Kidney epithelial cell (primary cell): ENCODE data around the gene RAE1. TPM values are rescaled to one million over a fixed set of nuclear protein-coding genes. Genes with fewer than 3 reads are reported as not detected.

ENCODE experiments used
- DNase-seq: peaks from one replicate; pipeline ENCODE4 v3.0.0-alpha.2; 2010; ENCODE audit warnings: low read depth
- H3K27me3 ChIP-seq: 2 replicates; pipeline ENCODE4 v1.6.0; 2011; ENCODE audit warnings: low read length; ENCODE audit not compliant: control insufficient read depth, insufficient read depth
- H3K36me3 ChIP-seq: 2 replicates; pipeline ENCODE4 v1.5.1; 2011; ENCODE audit warnings: low read length; ENCODE audit not compliant: control insufficient read depth, insufficient read depth
- H3K4me3 ChIP-seq: 2 replicates; pipeline ENCODE4 v1.5.1; 2011; ENCODE audit warnings: low read depth, mild to moderate bottlenecking, control low read depth, low read length
- total RNA-seq: library from RNA; depleted of rRNA; stranded (reverse); fragments of >200 nt; gene quantifications from 2 replicates; pipeline ENCODE4 v1.2.3, GENCODE V29; 2015
- TF ChIP-seq, protein P1 (sequence below): IDR thresholded peaks from 2 replicates; pipeline ENCODE4 v1.5.1; 2011; ENCODE audit warnings: mild to moderate bottlenecking, moderate library complexity, low read length, control low read depth, inconsistent platforms; ENCODE audit not compliant: insufficient read depth, poor library complexity, severe bottlenecking

Gene RAE1
- total RNA-seq, 1 donor from 2014 or later: 42.9 TPM

DNA sequence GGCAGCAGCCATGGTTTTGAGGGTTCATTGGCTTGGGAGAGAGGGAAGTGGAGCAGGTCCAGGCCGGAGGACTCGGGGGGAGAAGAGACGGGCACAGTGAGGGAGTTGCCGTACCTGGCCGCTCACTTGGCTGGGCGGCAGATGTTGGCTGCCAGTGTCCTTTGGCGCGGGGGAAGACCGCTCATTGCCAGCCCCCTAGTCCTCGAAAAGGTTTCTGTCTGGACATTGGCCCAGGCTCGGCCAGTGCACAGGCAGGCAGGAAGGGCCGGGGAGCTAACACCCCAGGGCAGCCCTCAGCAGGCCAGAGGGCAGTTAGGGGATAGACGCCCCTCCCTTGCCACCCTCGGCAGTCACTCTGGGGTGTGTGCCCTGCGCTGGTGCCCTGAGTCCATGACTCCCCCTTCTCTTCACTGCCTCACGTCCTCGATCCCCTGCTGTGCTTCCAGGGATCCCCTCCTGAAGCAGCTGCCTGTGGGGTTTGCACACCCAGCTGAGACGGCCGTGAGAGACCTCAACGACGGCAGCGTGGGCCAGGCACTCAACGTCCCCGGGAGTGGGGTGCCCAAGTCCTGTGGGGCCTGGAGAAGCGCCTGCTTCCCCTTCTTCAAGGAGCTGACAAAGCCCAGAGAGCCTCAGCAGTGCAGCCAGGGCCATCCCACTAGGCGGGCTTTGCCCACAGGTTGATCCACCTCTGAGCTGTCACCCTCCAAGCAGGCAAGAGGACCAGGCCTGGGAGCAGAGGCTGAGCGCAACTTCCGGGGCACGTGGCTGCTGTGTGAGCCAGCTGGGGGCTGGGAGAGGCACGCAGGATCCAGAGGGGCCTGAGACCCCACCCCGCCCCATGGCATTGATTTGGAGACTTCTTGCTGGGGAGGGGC lies 60.6 kb downstream of the RAE1 start:
- H3K36me3 ChIP-seq: peaks cover 1% of the 10 kb centered on the region
- H3K4me3 ChIP-seq: no peak overlapping the region
- no peak for DNase-seq
- TF ChIP-seq, protein P1, sequence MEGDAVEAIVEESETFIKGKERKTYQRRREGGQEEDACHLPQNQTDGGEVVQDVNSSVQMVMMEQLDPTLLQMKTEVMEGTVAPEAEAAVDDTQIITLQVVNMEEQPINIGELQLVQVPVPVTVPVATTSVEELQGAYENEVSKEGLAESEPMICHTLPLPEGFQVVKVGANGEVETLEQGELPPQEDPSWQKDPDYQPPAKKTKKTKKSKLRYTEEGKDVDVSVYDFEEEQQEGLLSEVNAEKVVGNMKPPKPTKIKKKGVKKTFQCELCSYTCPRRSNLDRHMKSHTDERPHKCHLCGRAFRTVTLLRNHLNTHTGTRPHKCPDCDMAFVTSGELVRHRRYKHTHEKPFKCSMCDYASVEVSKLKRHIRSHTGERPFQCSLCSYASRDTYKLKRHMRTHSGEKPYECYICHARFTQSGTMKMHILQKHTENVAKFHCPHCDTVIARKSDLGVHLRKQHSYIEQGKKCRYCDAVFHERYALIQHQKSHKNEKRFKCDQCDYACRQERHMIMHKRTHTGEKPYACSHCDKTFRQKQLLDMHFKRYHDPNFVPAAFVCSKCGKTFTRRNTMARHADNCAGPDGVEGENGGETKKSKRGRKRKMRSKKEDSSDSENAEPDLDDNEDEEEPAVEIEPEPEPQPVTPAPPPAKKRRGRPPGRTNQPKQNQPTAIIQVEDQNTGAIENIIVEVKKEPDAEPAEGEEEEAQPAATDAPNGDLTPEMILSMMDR: no peak
- H3K27me3 ChIP-seq: peaks cover 5% of the 10 kb centered on the region

DNA sequence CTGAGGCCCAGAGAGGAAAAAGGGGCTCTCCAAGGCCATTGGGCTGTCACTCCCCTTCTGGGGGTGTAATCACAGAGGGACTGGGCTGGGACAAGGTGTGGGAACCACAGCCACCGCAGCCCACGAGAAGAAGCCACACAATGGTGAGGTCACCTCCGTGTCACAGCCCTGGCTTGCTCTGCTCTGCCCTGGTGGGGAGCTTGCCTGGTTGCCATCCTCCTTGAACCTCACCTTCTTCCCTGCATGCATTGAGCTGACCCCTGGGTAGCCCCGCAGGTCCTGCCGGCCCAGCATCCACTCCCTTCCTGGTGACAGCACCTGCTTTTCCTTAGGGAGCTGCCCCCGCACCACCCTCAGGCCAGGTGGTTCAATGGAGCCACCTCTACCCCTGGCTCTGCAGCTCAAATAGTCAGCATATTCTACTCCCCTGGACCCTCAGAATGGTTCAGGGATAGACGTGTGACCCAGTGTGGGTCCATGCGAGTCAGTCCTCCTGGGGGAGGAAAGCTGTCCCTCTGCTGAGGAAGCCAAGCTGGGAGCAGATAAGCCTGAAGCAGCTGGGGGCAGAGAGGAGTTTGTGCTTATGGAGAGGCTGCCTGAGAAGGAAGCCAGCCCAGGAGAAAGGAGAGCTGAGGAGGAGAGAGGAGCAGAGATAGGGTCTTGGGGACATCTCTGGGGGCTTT lies 61.4 kb downstream of the RAE1 start:
- H3K4me3 ChIP-seq: no peak overlapping the region
- DNase-seq: no peak
- H3K36me3 ChIP-seq: peaks cover 1% of the 10 kb centered on the region
- TF ChIP-seq, protein P1: no peak
- H3K27me3 ChIP-seq: peaks cover 8% of the 10 kb centered on the region

DNA sequence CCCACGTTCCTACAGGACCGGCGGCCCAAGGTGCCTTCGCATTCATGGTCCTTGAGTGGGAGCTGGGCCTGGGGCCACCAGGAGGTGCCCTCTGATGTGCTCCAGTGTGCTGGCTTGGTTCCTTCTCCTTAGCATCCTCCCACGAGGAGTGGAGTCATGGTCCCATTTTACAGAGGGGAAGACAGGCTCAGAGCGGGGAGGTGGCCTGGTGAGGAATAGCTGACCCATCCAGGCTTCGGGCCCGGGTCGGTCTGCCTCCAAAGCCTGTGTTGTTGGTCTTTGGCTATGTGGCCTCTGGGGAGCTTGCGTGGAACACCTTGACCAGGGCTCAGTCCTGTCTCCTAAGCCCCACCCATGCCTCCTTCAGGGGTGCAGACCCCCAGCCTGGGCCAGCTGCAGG lies 62.9 kb downstream of the RAE1 start:
- Histone ChIP-seq H3K36me3 (no peaks in the 10 kb centered on the region), H3K27me3 (peaks cover 8% of the 10 kb centered on the region), H3K4me3 (no peak overlapping the region)
- TF ChIP-seq, protein P1: no peak
- no peak for DNase-seq

DNA sequence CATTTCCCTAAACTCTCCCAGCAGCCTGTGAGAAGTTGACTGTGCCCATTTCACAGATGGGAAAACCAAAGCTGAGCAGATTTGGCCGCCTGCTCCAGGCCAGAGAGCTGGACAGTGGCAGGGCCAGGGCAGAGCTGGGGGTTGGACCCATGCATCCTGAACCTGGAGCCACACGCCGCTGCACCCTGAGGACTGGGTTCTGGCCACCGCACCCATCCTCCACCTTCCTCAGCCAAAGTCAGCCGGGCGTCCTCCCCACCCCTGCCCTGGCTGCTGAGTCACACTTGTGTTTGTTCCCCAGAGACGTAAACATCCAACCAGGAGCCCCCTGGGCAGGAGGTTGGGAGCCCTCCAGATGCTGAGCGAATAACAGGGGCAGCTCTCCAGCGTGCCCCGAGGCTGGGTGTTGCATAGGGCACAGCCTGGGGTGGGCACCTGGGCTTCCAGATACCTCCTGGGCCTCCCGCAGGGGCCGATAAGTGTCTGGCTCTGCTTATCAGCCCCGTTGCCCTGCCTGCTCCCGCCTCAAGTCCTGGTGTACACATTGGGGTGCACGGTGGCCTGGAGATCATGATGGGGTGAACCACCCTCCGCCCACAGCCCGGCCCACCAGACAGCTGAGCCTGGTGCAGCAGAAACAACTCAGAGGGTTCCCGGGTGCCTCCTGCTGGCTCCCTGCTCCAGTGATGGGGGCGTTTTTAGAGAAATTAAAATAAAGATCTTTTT lies 64.0 kb downstream of the RAE1 start:
- TF ChIP-seq, protein P1: no peak
- peaks cover 8% of the 10 kb centered on the region for H3K27me3 ChIP-seq
- H3K36me3 ChIP-seq: no peaks in the 10 kb centered on the region
- DNase-seq: no peak
- H3K4me3 ChIP-seq: no peak overlapping the region

DNA sequence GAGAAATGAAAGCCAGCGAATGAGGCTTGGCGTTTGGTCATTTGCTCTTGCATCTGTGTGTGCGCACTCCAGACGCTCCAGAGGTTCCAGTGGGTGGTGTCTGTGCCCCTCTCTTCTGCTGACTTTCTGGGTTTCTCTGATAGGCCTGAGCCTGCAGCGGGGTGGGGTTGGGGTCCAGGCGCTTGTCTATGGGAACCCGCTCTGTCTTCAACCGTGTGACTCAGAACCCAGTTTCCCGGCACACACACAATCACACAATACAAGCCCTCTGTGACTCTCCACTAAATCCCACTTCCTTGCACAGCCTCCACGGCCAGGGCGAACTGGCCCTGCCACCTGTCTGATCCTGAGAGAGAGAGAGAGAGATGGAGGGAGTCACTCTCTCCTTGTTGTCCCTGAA lies 64.7 kb downstream of the RAE1 start:
- H3K36me3 ChIP-seq: no peaks in the 10 kb centered on the region
- TF ChIP-seq, protein P1: no peak
- peaks cover 12% of the 10 kb centered on the region for H3K27me3 ChIP-seq
- DNase-seq: no peak
- H3K4me3 ChIP-seq: no peak overlapping the region
